B cell (primary cell): ENCODE measurements around the gene CNGA3.

Experiments
- CTCF ChIP-seq: fragments of 200-600 bp; IDR thresholded peaks from one replicate; pipeline ENCODE4 v1.8.0; 2022; ENCODE audit warnings: antibody characterized with exemption, mild to moderate bottlenecking
- EZH2 ChIP-seq: IDR thresholded peaks from 2 replicates; pipeline ENCODE4 v1.6.1; 2012; ENCODE audit warnings: borderline replicate concordance, low read depth, mild to moderate bottlenecking, moderate library complexity, low read length; ENCODE audit not compliant: insufficient read depth, poor library complexity, severe bottlenecking

- TF ChIP-seq CTCF (no peak), EZH2 (no peak)
Observed at GRCh38 chr2:98393354-98393753, 47.1 kb downstream of the CNGA3 start.
